ENCODE data around the gene MLLT3.

- no peak for TF ChIP-seq OSR1 (CRISPR knock-in tag; IDR thresholded peaks at IDR 0.05)
- TF ChIP-seq TSHZ2 (CRISPR knock-in tag; IDR thresholded peaks at IDR 0.05) = no peak
- TF ChIP-seq ESRRG (CRISPR knock-in tag; IDR thresholded peaks at IDR 0.05) = no peak
- no peak for TF ChIP-seq GLIS3 (CRISPR knock-in tag; IDR thresholded peaks at IDR 0.05)
- no peak for TF ChIP-seq BACH2 (CRISPR knock-in tag; IDR thresholded peaks at IDR 0.05; ENCODE audit: borderline replicate concordance)
- no peak for TF ChIP-seq ZFP3 (CRISPR knock-in tag; IDR thresholded peaks at IDR 0.05)
- no peak for TF ChIP-seq SNAI2 (CRISPR knock-in tag; IDR thresholded peaks at IDR 0.05)
- no peak for TF ChIP-seq PATZ1 (CRISPR knock-in tag; IDR thresholded peaks at IDR 0.05; ENCODE audit: borderline replicate concordance)
- TF ChIP-seq ZC3H10 (CRISPR knock-in tag; IDR thresholded peaks at IDR 0.05) = no peak
- TF ChIP-seq TCF4 (CRISPR knock-in tag; IDR thresholded peaks at IDR 0.05; ENCODE audit: borderline replicate concordance) = no peak
- TF ChIP-seq CREB5 (CRISPR knock-in tag; IDR thresholded peaks at IDR 0.05; ENCODE audit: low read depth) = no peak
- no peak for TF ChIP-seq ZNF565 (CRISPR knock-in tag; conservative IDR thresholded peaks at IDR 0.05; ENCODE audit: low read depth)
- no peak for TF ChIP-seq ZFP30 (CRISPR knock-in tag; IDR thresholded peaks at IDR 0.05)
Measured at GRCh38 chr9:20395651-20396050, 226.6 kb downstream of the MLLT3 start.

Measured in SK-N-SH treated with all-trans-retinoic acid at 6 μM for 48 hours (cell line).